ENCODE results near the gene EPB41L2. TPM values are rescaled to one million over a fixed set of nuclear protein-coding genes. Genes with fewer than 3 reads are reported as not detected.

The EPB41L2 gene
- total and polyA plus RNA-seq, 2 experiments from 2014 or later, result 27.4 to 35.8 TPM

DNA sequence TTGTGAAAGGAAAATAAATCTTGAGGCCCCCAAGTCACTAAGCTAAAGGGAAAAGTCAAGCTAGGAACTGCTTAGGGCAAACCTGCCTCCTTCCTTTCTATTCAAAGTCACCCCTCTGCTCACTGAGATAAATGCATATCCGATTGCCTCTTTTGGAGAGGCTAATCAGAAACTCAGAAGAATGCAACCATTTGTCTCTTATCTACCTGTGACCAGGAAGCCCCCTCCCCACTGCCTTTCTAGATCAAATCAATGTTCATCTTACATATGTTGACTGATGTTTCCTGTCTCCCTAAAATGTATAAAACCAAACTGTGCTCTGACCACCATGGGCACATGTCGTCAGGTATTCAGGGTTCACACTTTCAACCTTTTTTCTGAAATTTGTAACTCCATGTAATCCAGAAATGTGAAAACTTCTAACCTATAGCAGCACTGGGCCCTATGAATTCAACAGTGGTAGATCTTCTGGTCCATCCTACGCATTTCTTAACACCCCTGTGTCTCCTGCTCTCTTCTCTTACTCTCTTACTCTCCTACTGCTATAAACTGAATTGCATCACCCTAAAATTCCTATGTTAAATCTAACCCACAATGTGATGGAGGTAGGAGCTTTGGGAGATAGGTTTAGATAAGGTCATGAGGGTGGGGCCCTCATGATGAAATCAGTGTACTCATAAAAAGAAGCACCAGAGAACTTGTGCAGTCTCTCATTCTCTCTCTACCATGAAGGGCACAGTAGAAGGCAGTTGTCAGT is 89.3 kb downstream of the EPB41L2 start:
- Histone ChIP-seq H3K4me3 (no peak overlapping the region), H3K79me2 (peaks cover 42% of the 10 kb centered on the region), H3K9me3 (ENCODE audit: low read depth) (no peaks in the 10 kb centered on the region), H3K9me2 (replicated peaks; ENCODE audit: insufficient read depth) (no peaks in the 10 kb centered on the region), H3K4me1 (ENCODE audit: insufficient read depth) (peaks cover 19% of the 10 kb centered on the region), H3K36me3 (replicated peaks; ENCODE audit: insufficient read depth, low read depth) (no peaks in the 10 kb centered on the region), H3K27ac (no peak overlapping the region), H3K4me2 (no peak overlapping the region), H4K20me1 (ENCODE audit: insufficient read depth, poor library complexity, severe bottlenecking) (no peaks in the 10 kb centered on the region), H3K27me3 (no peaks in the 10 kb centered on the region), H2AFZ (no peak overlapping the region)
- 89% methylated on average over 3 of the region's 3 CpGs for WGBS (ENCODE audit: low lambda C conversion rate, missing lambda C conversion rate)
- no peak for DNase-seq (ENCODE audit: low spot score)
- TF ChIP-seq, protein P1, sequence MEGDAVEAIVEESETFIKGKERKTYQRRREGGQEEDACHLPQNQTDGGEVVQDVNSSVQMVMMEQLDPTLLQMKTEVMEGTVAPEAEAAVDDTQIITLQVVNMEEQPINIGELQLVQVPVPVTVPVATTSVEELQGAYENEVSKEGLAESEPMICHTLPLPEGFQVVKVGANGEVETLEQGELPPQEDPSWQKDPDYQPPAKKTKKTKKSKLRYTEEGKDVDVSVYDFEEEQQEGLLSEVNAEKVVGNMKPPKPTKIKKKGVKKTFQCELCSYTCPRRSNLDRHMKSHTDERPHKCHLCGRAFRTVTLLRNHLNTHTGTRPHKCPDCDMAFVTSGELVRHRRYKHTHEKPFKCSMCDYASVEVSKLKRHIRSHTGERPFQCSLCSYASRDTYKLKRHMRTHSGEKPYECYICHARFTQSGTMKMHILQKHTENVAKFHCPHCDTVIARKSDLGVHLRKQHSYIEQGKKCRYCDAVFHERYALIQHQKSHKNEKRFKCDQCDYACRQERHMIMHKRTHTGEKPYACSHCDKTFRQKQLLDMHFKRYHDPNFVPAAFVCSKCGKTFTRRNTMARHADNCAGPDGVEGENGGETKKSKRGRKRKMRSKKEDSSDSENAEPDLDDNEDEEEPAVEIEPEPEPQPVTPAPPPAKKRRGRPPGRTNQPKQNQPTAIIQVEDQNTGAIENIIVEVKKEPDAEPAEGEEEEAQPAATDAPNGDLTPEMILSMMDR (IDR thresholded peaks at IDR 0.05; ENCODE audit: poor library complexity), result no peak
- no peak for TF ChIP-seq EZH2phosphoT487 (IDR thresholded peaks at IDR 0.05; ENCODE audit: low read depth, severe bottlenecking, unreplicated experiment)

DNA sequence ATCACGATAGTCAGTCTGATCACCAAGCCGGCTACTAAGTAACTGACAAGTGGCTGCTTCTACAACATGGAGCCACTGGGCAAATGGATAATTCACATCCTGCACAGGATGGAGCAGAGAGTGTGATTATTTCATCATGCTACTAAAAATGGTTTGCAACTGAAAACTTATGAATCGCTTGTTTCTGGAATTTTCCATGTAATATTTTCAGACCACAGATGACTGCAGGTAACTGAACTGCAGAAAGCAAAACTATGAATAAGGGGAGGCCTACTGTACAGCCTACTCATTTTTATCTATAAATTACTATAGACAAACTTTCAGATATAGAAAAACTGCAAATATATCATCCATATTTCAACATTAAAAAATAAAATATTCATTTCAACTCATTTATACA is 91.5 kb downstream of the EPB41L2 start:
- TF ChIP-seq EZH2phosphoT487 (IDR thresholded peaks at IDR 0.05; ENCODE audit: low read depth, severe bottlenecking, unreplicated experiment), result no peak
- TF ChIP-seq, protein P1 (IDR thresholded peaks at IDR 0.05; ENCODE audit: poor library complexity), result no peak
- no peak for TF ChIP-seq EZH2 (IDR thresholded peaks at IDR 0.05; ENCODE audit: borderline replicate concordance)
- Histone ChIP-seq H3K79me2 (peaks cover 39% of the 10 kb centered on the region), H3K9me3 (ENCODE audit: low read depth) (no peaks in the 10 kb centered on the region), H3K4me2 (no peak overlapping the region), H3K27ac (no peak overlapping the region), H2AFZ (no peak overlapping the region), H3K9me2 (replicated peaks; ENCODE audit: insufficient read depth) (no peaks in the 10 kb centered on the region), H3K4me1 (ENCODE audit: insufficient read depth) (peaks cover 24% of the 10 kb centered on the region), H3K36me3 (replicated peaks; ENCODE audit: insufficient read depth, low read depth) (no peaks in the 10 kb centered on the region), H4K20me1 (ENCODE audit: insufficient read depth, poor library complexity, severe bottlenecking) (no peaks in the 10 kb centered on the region), H3K4me3 (no peak overlapping the region), H3K27me3 (no peaks in the 10 kb centered on the region)
- 96% methylated on average over 3 of the region's 3 CpGs for WGBS (ENCODE audit: low lambda C conversion rate, missing lambda C conversion rate)
- DNase-seq (ENCODE audit: low spot score), result no peak

DNA sequence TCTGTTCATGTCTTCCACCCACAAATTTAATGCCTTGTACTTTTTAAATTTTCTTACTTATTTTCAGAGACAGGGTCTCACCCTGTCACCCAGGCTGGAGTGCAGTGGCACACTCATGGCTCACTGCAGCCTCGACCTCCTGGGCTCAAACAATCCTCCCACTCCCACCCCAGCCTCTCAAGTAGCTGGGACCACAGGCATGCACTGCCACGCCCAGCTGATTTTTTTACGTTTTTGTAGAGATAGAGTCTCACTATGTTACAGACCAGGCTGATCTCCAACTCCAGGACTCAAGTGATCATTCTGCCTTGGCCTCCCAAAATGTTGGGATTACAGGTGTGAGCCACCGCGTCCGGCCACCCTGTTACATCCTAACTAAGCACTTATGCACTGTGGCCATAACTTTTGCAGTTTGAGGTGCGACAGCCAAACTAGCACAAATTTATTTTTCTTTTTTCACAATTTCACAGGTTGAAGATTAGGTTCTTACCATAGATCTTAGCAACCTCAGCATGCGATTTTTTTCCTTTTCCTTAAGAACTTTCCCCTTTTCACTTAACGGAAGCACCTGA is 92.1 kb downstream of the EPB41L2 start:
- H3K36me3 ChIP-seq (replicated peaks; ENCODE audit: insufficient read depth, low read depth), result no peaks in the 10 kb centered on the region
- H3K27me3 ChIP-seq, result no peaks in the 10 kb centered on the region
- no peak overlapping the region for H2AFZ ChIP-seq
- TF ChIP-seq EZH2 (IDR thresholded peaks at IDR 0.05; ENCODE audit: borderline replicate concordance) (no peak), EZH2phosphoT487 (IDR thresholded peaks at IDR 0.05; ENCODE audit: low read depth, severe bottlenecking, unreplicated experiment) (no peak)
- TF ChIP-seq, protein P1 (IDR thresholded peaks at IDR 0.05; ENCODE audit: poor library complexity), result no peak
- H3K79me2 ChIP-seq, result peaks cover 39% of the 10 kb centered on the region
- no peaks in the 10 kb centered on the region for H3K9me3 ChIP-seq (ENCODE audit: low read depth)
- no peaks in the 10 kb centered on the region for H4K20me1 ChIP-seq (ENCODE audit: insufficient read depth, poor library complexity, severe bottlenecking)
- H3K4me2 ChIP-seq, result peak overlapping the region; percentile 53
- H3K27ac ChIP-seq, result no peak overlapping the region
- WGBS (ENCODE audit: low lambda C conversion rate, missing lambda C conversion rate), result 90% methylated on average over 9 of the region's 9 CpGs
- H3K9me2 ChIP-seq (replicated peaks; ENCODE audit: insufficient read depth), result no peaks in the 10 kb centered on the region
- no peak overlapping the region for H3K4me3 ChIP-seq
- H3K4me1 ChIP-seq (ENCODE audit: insufficient read depth), result peaks cover 23% of the 10 kb centered on the region
- no peak for DNase-seq (ENCODE audit: low spot score)
